DND-41 (cell line): Measurements from ENCODE around the gene LCTL.
A peak's percentile ranks its signal among the peaks of the same experiment; 100 is the strongest.

Experiments
- ATAC-seq: fragments of 200-7000 bp; cut with Tn5 transposase; 3 replicates; pipeline ENCODE4 v1.9.1; 2021; ENCODE audit warnings: low read depth; ENCODE audit not compliant: insufficient read depth
- DNase-seq: peaks from one replicate; pipeline ENCODE4 v3.0.0-alpha.2; 2020
- H2AFZ ChIP-seq: 2 replicates; pipeline ENCODE4 v1.6.0; 2012; ENCODE audit warnings: low read depth, low read length
- H3K27ac ChIP-seq: 2 replicates; pipeline ENCODE4 v1.5.1; 2012; ENCODE audit warnings: low read length, inconsistent platforms
- H3K27me3 ChIP-seq: fragments of 200-600 bp; sonication (generic); 2 replicates; pipeline ENCODE4 v1.6.0; 2012; ENCODE audit warnings: low read length, mild to moderate bottlenecking, inconsistent platforms; ENCODE audit not compliant: insufficient read depth, poor library complexity
- H3K36me3 ChIP-seq: 2 replicates; pipeline ENCODE4 v1.5.1; 2012; ENCODE audit warnings: low read length, inconsistent platforms; ENCODE audit not compliant: insufficient read depth
- H3K4me1 ChIP-seq: 2 replicates; pipeline ENCODE4 v1.5.1; 2012; ENCODE audit warnings: mild to moderate bottlenecking, low read length; ENCODE audit not compliant: insufficient read depth
- H3K4me2 ChIP-seq: 2 replicates; pipeline ENCODE4 v1.6.0; 2012; ENCODE audit warnings: mild to moderate bottlenecking, moderate library complexity, low read length, inconsistent platforms; ENCODE audit not compliant: insufficient read depth
- H3K4me3 ChIP-seq, 2 experiments: fragments of 200-600 bp in 1 of 2; shearing (Covaris generic) in 1 of 2; 2 replicates each; pipeline ENCODE4 v1.5.1; 2012 to 2016; ENCODE audit warnings: inconsistent platforms in 2 of 2, low read length in 2 of 2, mild to moderate bottlenecking in 2 of 2, low read depth in 1 of 2, moderate library complexity in 1 of 2
- H3K79me2 ChIP-seq: 2 replicates; pipeline ENCODE4 v1.6.0; 2012; ENCODE audit warnings: low read length, inconsistent platforms; ENCODE audit not compliant: insufficient read depth
- H3K9ac ChIP-seq: 2 replicates; pipeline ENCODE4 v1.6.0; 2012; ENCODE audit warnings: low read depth, mild to moderate bottlenecking, inconsistent platforms, low read length, moderate library complexity
- H3K9me3 ChIP-seq: 2 replicates; pipeline ENCODE4 v1.5.1; 2012; ENCODE audit warnings: low read length, moderate library complexity, mild to moderate bottlenecking, inconsistent platforms; ENCODE audit not compliant: insufficient read depth, severe bottlenecking
- H4K20me1 ChIP-seq: 2 replicates; pipeline ENCODE4 v1.6.0; 2012; ENCODE audit warnings: low read length; ENCODE audit not compliant: insufficient read depth
- EZH2 ChIP-seq: IDR thresholded peaks from 3 replicates; pipeline ENCODE4 v1.6.1; 2012; ENCODE audit warnings: borderline replicate concordance, low read depth, mild to moderate bottlenecking, moderate library complexity, low read length, inconsistent platforms; ENCODE audit not compliant: severe bottlenecking
- TF ChIP-seq, protein P1 (sequence below): IDR thresholded peaks from 2 replicates; pipeline ENCODE4 v1.5.1; 2012; ENCODE audit warnings: borderline replicate concordance, low read length, moderate library complexity, mild to moderate bottlenecking; ENCODE audit not compliant: poor library complexity, severe bottlenecking; ENCODE audit errors: extremely low read depth

The LCTL gene

DNA sequence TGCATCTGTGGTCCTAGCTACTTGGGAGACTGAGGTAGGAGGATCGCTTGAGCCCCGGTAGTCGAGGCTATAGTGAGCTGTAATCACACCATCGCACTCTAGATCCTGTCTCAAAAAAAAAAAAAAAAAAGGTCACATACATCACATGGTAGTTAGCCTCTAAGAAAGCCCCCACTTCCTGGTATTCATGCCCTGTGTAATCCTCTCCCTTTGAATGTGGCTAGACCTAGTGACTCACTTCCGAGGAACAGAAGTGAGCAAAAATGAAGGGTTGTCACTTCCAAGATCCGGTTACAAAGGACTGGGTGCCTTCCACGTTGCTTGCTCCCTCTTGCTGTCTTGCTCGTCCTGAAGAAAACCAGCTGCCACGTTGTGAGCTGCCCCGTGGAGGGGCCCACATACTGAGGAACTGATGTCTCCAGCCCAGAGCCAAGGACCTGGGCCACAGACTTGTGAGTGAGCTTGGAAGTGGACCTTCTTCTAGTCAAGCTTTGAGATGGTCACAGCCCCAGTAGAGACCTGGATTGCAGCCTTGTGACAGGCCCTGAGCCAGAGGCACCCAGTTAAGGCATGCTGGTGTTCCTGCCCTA is 12.6 kb upstream of the LCTL start:
- no peak for TF ChIP-seq EZH2
- TF ChIP-seq, protein P1, sequence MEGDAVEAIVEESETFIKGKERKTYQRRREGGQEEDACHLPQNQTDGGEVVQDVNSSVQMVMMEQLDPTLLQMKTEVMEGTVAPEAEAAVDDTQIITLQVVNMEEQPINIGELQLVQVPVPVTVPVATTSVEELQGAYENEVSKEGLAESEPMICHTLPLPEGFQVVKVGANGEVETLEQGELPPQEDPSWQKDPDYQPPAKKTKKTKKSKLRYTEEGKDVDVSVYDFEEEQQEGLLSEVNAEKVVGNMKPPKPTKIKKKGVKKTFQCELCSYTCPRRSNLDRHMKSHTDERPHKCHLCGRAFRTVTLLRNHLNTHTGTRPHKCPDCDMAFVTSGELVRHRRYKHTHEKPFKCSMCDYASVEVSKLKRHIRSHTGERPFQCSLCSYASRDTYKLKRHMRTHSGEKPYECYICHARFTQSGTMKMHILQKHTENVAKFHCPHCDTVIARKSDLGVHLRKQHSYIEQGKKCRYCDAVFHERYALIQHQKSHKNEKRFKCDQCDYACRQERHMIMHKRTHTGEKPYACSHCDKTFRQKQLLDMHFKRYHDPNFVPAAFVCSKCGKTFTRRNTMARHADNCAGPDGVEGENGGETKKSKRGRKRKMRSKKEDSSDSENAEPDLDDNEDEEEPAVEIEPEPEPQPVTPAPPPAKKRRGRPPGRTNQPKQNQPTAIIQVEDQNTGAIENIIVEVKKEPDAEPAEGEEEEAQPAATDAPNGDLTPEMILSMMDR, result no peak
- ATAC-seq, result peak; percentile 44; the same call in 1 of the 3 replicates
- no peaks in the 10 kb centered on the region for H3K27me3 ChIP-seq
- no peaks in the 10 kb centered on the region for H3K79me2 ChIP-seq
- no peaks in the 10 kb centered on the region for H4K20me1 ChIP-seq
- H3K4me1 ChIP-seq, result no peaks in the 10 kb centered on the region
- no peaks in the 10 kb centered on the region for H3K36me3 ChIP-seq
- H2AFZ ChIP-seq, result no peak overlapping the region
- H3K9ac ChIP-seq, result no peak overlapping the region
- no peaks in the 10 kb centered on the region for H3K9me3 ChIP-seq
- no peak overlapping the region for H3K4me3 ChIP-seq
- no peak overlapping the region for H3K4me2 ChIP-seq
- no peak overlapping the region for H3K27ac ChIP-seq
- DNase-seq, result no peak

- no peak for ATAC-seq
- TF ChIP-seq, protein P1, result no peak
- no peak for TF ChIP-seq EZH2
- H4K20me1 ChIP-seq, result no peaks in the 10 kb centered on the region
Measured at GRCh38 chr15:66574596-66574950, 8.8 kb upstream of the LCTL start.

DNA sequence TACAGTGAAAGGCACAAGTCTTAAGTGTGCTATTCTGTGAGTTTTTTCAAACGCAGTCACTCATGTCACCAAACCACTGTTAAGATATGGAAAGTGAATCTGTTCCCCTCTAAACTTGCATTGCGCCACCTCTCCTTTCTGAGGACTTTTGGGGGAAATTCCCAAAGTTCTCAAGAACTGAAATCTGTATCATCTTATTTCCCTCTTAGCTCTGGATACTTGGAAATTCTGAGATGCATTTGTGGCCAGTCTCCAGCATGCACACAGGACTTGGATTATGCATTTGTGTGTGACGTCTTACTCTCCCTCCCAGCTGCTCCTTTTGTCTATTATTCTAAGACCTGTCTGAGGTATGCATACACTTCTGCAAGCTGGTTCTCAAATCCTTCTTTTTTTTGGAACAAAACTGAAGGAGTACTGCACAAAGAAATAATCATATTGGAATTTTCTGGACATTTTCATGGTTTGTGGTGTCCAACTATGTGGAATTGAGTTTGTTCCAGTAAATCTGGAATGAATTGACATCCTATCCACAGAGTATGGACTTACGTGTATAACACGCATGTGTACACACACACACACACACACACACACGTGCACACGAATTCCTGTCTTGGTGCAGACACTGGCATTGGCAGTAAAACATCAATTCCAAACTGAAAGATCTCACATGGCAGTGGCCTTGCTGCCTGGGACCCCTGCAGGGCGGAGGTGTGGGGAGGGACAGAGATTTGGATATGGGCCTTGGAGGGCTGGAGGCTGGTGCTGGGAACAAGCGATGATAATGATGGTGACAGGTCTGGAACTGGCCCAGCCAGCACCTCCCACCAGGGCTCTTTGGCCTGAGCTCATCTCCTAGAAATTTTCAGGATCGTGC is 8.2 kb upstream of the LCTL start:
- no peaks in the 10 kb centered on the region for H3K36me3 ChIP-seq
- H3K4me1 ChIP-seq, result no peaks in the 10 kb centered on the region
- H3K9me3 ChIP-seq, result no peaks in the 10 kb centered on the region
- no peak overlapping the region for H3K4me3 ChIP-seq
- DNase-seq (no peak), ATAC-seq (no peak)
- H3K79me2 ChIP-seq, result no peaks in the 10 kb centered on the region
- H3K27me3 ChIP-seq, result no peaks in the 10 kb centered on the region
- H3K9ac ChIP-seq, result no peak overlapping the region
- TF ChIP-seq EZH2, result no peak
- TF ChIP-seq, protein P1, result no peak
- no peak overlapping the region; the same call in 1 of the 2 replicates for H2AFZ ChIP-seq
- H3K27ac ChIP-seq, result no peak overlapping the region
- H4K20me1 ChIP-seq, result no peaks in the 10 kb centered on the region
- H3K4me2 ChIP-seq, result no peak overlapping the region

More at GRCh38 chr15:66574596-66574950, 8.8 kb upstream of the LCTL start:
- no peak overlapping the region for H3K4me3 ChIP-seq
- no peaks in the 10 kb centered on the region for H3K36me3 ChIP-seq
- H3K9ac ChIP-seq, result no peak overlapping the region
- H3K9me3 ChIP-seq, result no peaks in the 10 kb centered on the region
- H3K79me2 ChIP-seq, result no peaks in the 10 kb centered on the region
- no peak for DNase-seq
- H3K27me3 ChIP-seq, result no peaks in the 10 kb centered on the region
- no peak overlapping the region for H2AFZ ChIP-seq
- no peaks in the 10 kb centered on the region for H3K4me1 ChIP-seq
- H3K4me2 ChIP-seq, result no peak overlapping the region
- H3K27ac ChIP-seq, result no peak overlapping the region
